Neural crest cell (in vitro differentiated cells): Measurements from ENCODE around the gene TBX6. TPM values are rescaled to one million over a fixed set of nuclear protein-coding genes. Genes with fewer than 3 reads are reported as not detected.

ENCODE experiments used
- DNase-seq: peaks from one replicate; pipeline ENCODE4 v3.0.0; 2021; ENCODE audit warnings: low read depth, mixed read lengths, low spot score
- H3K27ac Mint-ChIP-seq: one replicate; pipeline ENCODE4 v1.8.0; 2021; ENCODE audit warnings: mild to moderate bottlenecking, mixed read lengths; ENCODE audit not compliant: unreplicated experiment
- H3K27me3 Mint-ChIP-seq: 2 replicates; pipeline ENCODE4 v1.8.0; 2021; ENCODE audit warnings: low read depth, mild to moderate bottlenecking, mixed read lengths
- H3K36me3 Mint-ChIP-seq: 2 replicates; pipeline ENCODE4 v1.8.0; 2021; ENCODE audit warnings: low read depth, mild to moderate bottlenecking, mixed read lengths
- H3K4me1 Mint-ChIP-seq: 2 replicates; pipeline ENCODE4 v1.8.0; 2021; ENCODE audit warnings: mixed read lengths
- H3K4me3 Mint-ChIP-seq: one replicate; pipeline ENCODE4 v1.8.0; 2021; ENCODE audit warnings: mild to moderate bottlenecking, mixed read lengths
- H3K9me3 Mint-ChIP-seq: 2 replicates; pipeline ENCODE4 v1.8.0; 2021; ENCODE audit warnings: mixed read lengths
- total RNA-seq: library from RNA; stranded (reverse); gene quantifications from 2 replicates; pipeline ENCODE4 v1.2.1, GENCODE V29; 2021
- TF ChIP-seq, protein P1 (sequence below): fragments of 200-600 bp; sonication (generic); conservative IDR thresholded peaks from 2 replicates; pipeline ENCODE4 v1.5.0; 2021; ENCODE audit warnings: antibody characterized with exemption, mild to moderate bottlenecking

The TBX6 gene
- total RNA-seq, 1 donor from 2014 or later, result 0.79 TPM

DNA sequence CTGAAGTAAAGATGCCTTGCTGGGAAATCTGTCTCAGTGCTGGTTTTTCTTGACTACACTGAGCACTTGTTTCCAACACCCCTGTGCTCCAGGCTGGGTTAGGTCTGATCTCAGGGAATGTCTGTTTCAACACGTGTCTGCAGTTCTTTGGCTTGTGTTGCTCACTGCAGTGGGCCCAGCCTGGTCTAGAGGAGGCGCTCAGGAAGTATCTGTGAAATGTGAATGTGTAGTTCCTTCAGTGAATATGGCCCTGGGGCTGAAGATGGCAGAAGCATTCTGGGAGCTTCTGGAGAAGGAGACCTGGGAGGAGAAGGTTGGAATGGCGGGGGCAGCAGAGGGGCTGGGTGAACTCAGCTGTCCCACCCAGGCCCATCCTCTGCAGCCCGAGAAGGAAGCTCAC is 12.4 kb upstream of the TBX6 start:
- Mint-ChIP-seq H3K27ac (peak overlapping the region; percentile 30), H3K4me3 (no peak overlapping the region), H3K36me3 (peaks cover 4% of the 10 kb centered on the region), H3K4me1 (peaks cover 5% of the 10 kb centered on the region), H3K27me3 (no peaks in the 10 kb centered on the region), H3K9me3 (no peaks in the 10 kb centered on the region)
- DNase-seq, result no peak
- TF ChIP-seq, protein P1, sequence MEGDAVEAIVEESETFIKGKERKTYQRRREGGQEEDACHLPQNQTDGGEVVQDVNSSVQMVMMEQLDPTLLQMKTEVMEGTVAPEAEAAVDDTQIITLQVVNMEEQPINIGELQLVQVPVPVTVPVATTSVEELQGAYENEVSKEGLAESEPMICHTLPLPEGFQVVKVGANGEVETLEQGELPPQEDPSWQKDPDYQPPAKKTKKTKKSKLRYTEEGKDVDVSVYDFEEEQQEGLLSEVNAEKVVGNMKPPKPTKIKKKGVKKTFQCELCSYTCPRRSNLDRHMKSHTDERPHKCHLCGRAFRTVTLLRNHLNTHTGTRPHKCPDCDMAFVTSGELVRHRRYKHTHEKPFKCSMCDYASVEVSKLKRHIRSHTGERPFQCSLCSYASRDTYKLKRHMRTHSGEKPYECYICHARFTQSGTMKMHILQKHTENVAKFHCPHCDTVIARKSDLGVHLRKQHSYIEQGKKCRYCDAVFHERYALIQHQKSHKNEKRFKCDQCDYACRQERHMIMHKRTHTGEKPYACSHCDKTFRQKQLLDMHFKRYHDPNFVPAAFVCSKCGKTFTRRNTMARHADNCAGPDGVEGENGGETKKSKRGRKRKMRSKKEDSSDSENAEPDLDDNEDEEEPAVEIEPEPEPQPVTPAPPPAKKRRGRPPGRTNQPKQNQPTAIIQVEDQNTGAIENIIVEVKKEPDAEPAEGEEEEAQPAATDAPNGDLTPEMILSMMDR, result no peak

DNA sequence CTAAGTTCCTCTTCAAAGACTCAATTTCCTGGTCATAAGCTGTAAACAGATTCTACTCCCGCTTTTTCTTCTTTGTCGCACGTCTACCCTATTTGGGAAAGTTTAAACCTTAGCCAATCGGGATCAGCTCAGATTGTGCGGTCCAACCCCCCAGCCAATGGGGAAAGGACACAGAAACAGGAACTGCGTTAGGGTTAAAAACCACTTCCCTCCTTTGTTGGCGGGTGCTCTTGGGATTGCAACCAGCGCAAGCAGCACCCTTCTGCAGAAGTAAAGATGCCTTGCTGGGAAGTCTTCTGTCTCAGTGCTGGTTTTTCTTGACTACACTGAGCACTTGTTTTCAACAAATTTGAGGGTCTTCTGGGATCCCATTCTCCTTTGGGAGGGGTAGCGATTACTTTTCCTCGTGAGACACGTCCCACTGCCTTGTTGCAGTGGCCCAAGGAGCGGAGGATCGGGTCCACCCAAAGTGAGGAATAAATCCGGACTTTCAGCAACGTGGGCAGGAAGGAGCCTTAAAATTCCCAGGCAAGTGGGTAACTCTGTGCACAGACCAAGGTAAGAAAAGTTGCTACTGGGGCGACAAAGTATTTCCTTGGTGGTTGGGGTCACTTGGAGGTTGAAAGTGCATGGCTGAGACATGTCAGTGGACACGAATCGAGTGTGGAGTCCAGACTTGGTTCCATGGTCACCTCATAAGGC is 5.3 kb upstream of the TBX6 start:
- DNase-seq, result no peak

DNA sequence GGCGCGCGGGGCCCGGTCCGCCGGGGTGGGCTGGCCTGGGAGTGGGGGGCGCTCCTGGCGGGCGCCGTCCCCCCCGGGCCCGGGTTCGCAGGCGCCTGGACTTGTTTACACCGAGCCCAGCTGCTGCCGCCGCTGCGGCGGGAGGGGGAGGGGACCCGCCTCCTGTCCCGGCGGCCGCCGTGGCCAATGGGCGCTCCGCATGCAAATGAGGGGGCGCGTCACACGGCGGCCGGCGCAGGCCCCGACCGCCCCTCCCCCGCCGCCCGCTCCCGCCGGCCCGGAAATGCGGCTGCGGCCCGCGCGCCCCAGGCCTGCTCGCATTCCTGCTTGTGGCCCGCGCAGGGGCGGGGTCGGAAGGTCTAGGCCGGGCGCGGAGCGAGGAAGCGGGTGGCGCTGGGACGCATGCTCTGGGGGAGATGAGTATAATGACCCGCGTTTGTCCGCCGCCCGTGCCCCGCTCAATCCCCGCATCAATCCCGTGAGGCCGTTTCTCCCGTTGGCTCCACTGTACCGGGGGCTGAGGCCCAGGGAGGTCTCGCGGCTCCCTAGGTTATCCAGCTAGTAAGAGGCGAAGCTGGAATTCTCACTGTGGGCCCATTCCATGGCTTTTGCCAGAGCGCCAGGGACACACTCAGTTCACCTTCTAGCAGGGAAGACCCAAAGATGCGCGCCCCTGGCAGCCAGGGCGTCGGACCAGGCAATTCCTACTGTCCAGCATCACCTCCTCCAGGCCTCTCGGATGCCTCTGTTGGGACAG is 4.6 kb upstream of the TBX6 start, which contains the start of gene YPEL3:
YPEL3 (minus strand) TSS at position 109 of the 757 bp plus-strand sequence. CDS start 731 bp downstream, outside the sequence.
- TF ChIP-seq, protein P1, result no peak
- H3K9me3 Mint-ChIP-seq, result no peaks in the 10 kb centered on the region
- H3K4me1 Mint-ChIP-seq, result peaks cover 47% of the 10 kb centered on the region
- H3K4me3 Mint-ChIP-seq, result peak within 1 kb of the TSS; percentile 78
- no peaks in the 10 kb centered on the region for H3K27me3 Mint-ChIP-seq
- H3K27ac Mint-ChIP-seq, result peak within 1 kb of the TSS; percentile 92
- H3K36me3 Mint-ChIP-seq, result peaks cover 9% of the 10 kb centered on the region
- peak; percentile 80 for DNase-seq

More for the DNA sequence above, 5.3 kb upstream of the TBX6 start:
- Mint-ChIP-seq H3K4me3 (peak overlapping the region; percentile 78), H3K27me3 (no peaks in the 10 kb centered on the region), H3K9me3 (no peaks in the 10 kb centered on the region), H3K27ac (peak overlapping the region; percentile 92), H3K36me3 (peaks cover 9% of the 10 kb centered on the region), H3K4me1 (peaks cover 47% of the 10 kb centered on the region)
- TF ChIP-seq, protein P1, result no peak

DNA sequence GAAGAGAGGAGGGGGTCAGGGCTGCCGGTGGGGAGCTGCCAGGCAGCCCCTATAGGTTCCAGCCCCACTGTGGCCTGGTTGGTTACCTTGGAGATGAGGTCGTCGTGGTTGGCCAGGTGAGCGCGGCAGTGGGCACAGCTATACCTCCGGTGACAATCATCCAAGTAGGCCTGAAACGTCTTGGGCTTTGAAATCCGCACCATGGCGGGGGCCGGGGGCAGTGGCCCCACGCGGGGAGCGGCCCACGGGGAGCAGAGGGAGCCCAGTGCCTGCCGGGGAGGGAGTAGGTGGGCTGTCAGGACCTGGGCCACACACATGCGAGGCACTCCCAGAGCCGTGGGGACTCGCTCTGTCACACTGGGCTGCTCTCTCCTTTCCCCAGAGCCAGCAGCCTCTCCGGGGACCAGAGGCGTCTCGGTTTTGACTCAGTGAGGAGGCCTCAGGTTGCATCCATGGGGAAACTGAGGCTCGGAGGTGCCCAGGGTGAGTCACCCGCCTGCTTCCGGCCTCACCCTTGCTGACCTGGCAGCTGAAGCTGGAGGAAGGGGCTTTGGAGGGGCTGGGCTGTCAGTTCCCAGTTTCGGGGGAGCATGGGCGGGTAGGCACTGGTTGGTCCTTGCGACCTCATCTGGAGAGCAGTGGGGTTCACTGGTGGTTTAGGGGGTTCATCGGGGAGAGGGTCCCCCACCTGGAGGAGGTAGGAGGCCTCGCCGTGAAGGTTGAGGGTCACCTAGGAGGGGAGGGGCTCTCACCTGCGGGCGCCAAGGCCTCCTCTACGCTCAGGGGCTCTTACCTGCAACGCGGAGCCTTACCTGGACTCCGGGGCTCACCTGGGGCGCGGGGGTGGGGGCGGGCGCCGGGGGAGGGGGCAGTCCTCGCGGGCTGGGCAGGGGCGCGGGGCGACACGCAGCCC is 3.7 kb upstream of the TBX6 start:
- Mint-ChIP-seq H3K36me3 (peaks cover 9% of the 10 kb centered on the region), H3K4me3 (peak overlapping the region; percentile 78), H3K27me3 (no peaks in the 10 kb centered on the region), H3K27ac (no peak overlapping the region), H3K4me1 (peaks cover 48% of the 10 kb centered on the region), H3K9me3 (no peaks in the 10 kb centered on the region)
- TF ChIP-seq, protein P1, result no peak
- no peak for DNase-seq

DNA sequence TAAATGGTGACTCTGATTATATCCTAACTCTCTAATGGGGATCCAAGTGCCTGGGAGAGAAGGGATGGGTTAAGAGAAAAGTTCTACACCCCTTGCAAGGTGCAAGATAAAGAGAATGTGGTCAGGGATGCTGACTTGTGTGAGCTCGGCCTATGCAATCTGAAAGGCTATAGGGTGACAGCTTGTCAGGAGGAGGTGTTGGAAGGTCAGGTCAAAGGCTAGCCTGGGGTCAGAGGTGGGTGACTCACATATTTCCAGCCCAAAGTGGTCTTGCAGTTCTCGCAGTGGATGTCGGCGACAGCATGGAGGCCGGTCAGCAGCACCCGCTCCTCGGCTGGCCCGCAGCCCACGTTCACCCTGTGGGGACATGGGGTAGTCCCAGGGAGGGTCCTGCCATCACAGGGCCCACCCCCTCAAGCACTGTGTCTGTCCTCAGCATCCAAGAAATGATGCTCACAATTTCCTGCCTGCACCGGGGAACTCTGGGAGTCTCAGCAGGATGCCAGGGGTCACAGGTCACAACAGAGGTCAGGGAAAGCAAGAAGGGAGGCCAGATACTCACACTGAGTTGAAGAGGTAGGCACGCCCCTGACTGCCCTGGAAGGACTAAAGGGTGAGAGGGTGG is 2.9 kb upstream of the TBX6 start:
- TF ChIP-seq, protein P1, result no peak
- H3K27me3 Mint-ChIP-seq, result peaks cover 2% of the 10 kb centered on the region
- H3K9me3 Mint-ChIP-seq, result no peaks in the 10 kb centered on the region
- H3K27ac Mint-ChIP-seq, result peak overlapping the region; percentile 86
- peaks cover 9% of the 10 kb centered on the region for H3K36me3 Mint-ChIP-seq
- peaks cover 53% of the 10 kb centered on the region for H3K4me1 Mint-ChIP-seq
- DNase-seq, result peak; percentile 41
- H3K4me3 Mint-ChIP-seq, result peak overlapping the region; percentile 78
